KMS-11 (cell line): ENCODE results near the gene MVB12B.

ENCODE experiments used
- H2AFZ ChIP-seq: fragments of 200-600 bp; sonication (generic); 2 replicates; pipeline ENCODE4 v1.6.1; 2016; ENCODE audit warnings: antibody characterized with exemption, mixed run types, low read depth
- H3K27ac ChIP-seq: fragments of 200-600 bp; sonication (generic); 2 replicates; pipeline ENCODE4 v1.6.1; 2016; ENCODE audit warnings: mild to moderate bottlenecking, mixed run types
- H3K27me3 ChIP-seq: fragments of 200-600 bp; sonication (generic); 2 replicates; pipeline ENCODE4 v1.6.1; 2017; ENCODE audit warnings: mild to moderate bottlenecking, low read depth, mixed run types, moderate library complexity; ENCODE audit not compliant: insufficient read depth
- H3K36me3 ChIP-seq: fragments of 200-600 bp; sonication (generic); 2 replicates; pipeline ENCODE4 v1.6.1; 2017; ENCODE audit warnings: mild to moderate bottlenecking, mixed run types; ENCODE audit not compliant: insufficient read depth
- H3K4me1 ChIP-seq: fragments of 200-600 bp; sonication (generic); 2 replicates; pipeline ENCODE4 v1.6.1; 2016; ENCODE audit warnings: mild to moderate bottlenecking, low read depth, mixed run types; ENCODE audit not compliant: poor library complexity, severe bottlenecking
- H3K4me2 ChIP-seq: fragments of 200-600 bp; sonication (generic); 2 replicates; pipeline ENCODE4 v1.7.0; 2016; ENCODE audit warnings: mild to moderate bottlenecking, mixed run types
- H3K4me3 ChIP-seq: fragments of 200-600 bp; sonication (generic); IDR thresholded peaks from 2 replicates; pipeline ENCODE4 v1.6.1; 2017; ENCODE audit warnings: low read depth, low read length, mixed read lengths; ENCODE audit not compliant: insufficient read depth
- H3K79me2 ChIP-seq: fragments of 200-600 bp; sonication (generic); 2 replicates; pipeline ENCODE4 v1.6.1; 2016; ENCODE audit warnings: low read depth, mixed run types; ENCODE audit not compliant: insufficient read depth
- H3K9ac ChIP-seq: fragments of 200-600 bp; sonication (generic); 2 replicates; pipeline ENCODE4 v1.6.1; 2016; ENCODE audit warnings: mild to moderate bottlenecking, mixed run types
- H4K20me1 ChIP-seq: fragments of 200-600 bp; sonication (generic); 2 replicates; pipeline ENCODE4 v1.6.1; 2016; ENCODE audit warnings: mild to moderate bottlenecking, mixed run types; ENCODE audit not compliant: insufficient read depth
- CTCF ChIP-seq: fragments of 200-600 bp; sonication (generic); conservative IDR thresholded peaks from 2 replicates; pipeline ENCODE4 v1.6.1; 2017; ENCODE audit warnings: low read depth, mild to moderate bottlenecking, antibody characterized with exemption, low read length, moderate library complexity, mixed read lengths

The MVB12B gene

DNA sequence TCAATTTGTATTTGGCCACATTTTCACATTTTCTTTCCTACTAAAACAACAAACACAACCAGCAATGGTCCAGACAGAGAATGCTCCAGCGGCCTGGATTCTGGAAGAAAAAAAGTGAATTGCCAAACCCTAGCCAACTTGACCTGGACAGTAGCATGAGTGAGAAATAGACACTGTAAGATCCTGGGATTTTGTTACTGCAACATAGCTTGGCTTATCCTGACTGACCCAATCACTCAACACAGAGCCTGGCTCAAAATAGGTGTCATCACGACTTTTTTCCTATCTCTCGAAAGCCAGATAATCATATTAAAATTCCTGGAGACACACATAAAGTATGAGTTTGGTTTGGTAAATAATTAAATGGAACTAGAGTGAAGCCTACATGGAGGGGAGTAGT lies 25.4 kb upstream of the MVB12B start:
- no peak overlapping the region for H3K4me2 ChIP-seq
- no peaks in the 10 kb centered on the region for H3K79me2 ChIP-seq
- H4K20me1 ChIP-seq = no peaks in the 10 kb centered on the region
- no peak overlapping the region for H3K4me3 ChIP-seq
- no peak for TF ChIP-seq CTCF
- H3K36me3 ChIP-seq = no peaks in the 10 kb centered on the region
- H2AFZ ChIP-seq = no peak overlapping the region
- H3K9ac ChIP-seq = no peak overlapping the region
- H3K4me1 ChIP-seq = peaks cover 10% of the 10 kb centered on the region
- no peak overlapping the region for H3K27ac ChIP-seq
- no peaks in the 10 kb centered on the region for H3K27me3 ChIP-seq

DNA sequence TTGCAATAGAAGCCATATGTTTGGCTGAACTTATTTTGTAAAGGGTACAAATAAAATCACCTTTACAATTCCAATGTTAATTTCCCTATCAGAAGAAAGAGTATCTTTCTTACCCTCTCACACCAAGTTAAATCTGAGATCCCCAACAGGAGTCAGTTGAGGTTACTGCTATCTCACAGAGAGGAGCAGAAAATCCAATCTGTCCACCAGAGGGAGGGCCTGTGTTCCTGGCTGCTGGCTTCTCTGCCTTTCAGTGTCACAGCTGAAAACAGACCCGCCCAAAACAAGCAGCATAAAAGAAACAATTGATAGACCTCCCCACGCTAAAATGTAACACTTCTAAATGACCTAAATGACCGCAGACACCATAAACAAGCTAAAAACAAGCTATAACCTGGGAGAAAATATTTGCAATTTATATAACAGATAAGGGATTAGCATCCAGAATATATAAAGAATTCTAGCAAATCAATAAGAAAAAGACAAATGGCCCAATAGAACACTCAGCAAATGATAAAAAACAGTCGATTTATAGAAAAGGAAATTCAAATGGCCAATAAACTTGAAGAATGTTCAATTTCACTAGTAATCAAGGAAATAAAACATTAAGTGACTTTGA lies 24.5 kb upstream of the MVB12B start:
- H3K4me2 ChIP-seq = 0 out of 2 replicates have a peak overlapping the region, but pooled peaks have one; percentile 3
- H4K20me1 ChIP-seq = no peaks in the 10 kb centered on the region
- no peak overlapping the region for H3K4me3 ChIP-seq
- H3K27ac ChIP-seq = no peak overlapping the region
- peaks cover 10% of the 10 kb centered on the region for H3K4me1 ChIP-seq
- no peak overlapping the region for H2AFZ ChIP-seq
- no peaks in the 10 kb centered on the region for H3K36me3 ChIP-seq
- H3K79me2 ChIP-seq = no peaks in the 10 kb centered on the region
- peak; percentile 81 for TF ChIP-seq CTCF
- H3K27me3 ChIP-seq = no peaks in the 10 kb centered on the region
- H3K9ac ChIP-seq = no peak overlapping the region

- H3K4me2 ChIP-seq = no peak overlapping the region
- H3K27me3 ChIP-seq = no peaks in the 10 kb centered on the region
- no peaks in the 10 kb centered on the region for H4K20me1 ChIP-seq
- no peak overlapping the region for H3K9ac ChIP-seq
- H3K79me2 ChIP-seq = no peaks in the 10 kb centered on the region
- H3K4me1 ChIP-seq = peaks cover 10% of the 10 kb centered on the region
- no peak overlapping the region for H2AFZ ChIP-seq
- H3K27ac ChIP-seq = no peak overlapping the region
- no peaks in the 10 kb centered on the region for H3K36me3 ChIP-seq
- no peak for TF ChIP-seq CTCF
- H3K4me3 ChIP-seq = no peak overlapping the region
Measured at GRCh38 chr9:126302730-126303129, 23.9 kb upstream of the MVB12B start.

DNA sequence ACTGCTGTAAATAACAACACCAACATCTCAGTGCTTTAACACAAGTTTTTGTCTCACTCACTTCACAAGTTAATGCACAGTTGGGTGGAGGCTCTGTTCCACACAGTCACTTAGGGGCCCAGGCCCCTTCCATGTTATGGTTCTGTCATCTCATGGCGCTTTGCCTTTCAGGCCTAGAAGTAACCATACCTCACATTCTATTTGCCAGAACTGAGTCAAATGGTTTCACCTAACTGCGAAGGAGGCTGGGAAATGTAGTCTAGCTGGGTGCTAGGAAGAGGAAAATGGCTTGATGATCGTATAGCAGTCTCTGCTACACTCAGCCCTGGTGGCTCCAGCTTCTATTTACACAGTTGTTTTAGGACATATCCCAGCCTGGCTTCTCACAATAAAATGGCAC lies 23.1 kb upstream of the MVB12B start:
- no peak overlapping the region for H3K9ac ChIP-seq

More for the DNA sequence above, 23.1 kb upstream of the MVB12B start:
- Histone ChIP-seq H4K20me1 (no peaks in the 10 kb centered on the region), H3K27ac (no peak overlapping the region), H3K27me3 (no peaks in the 10 kb centered on the region), H3K79me2 (no peaks in the 10 kb centered on the region), H3K36me3 (no peaks in the 10 kb centered on the region), H3K4me3 (no peak overlapping the region), H3K4me1 (peaks cover 10% of the 10 kb centered on the region), H3K4me2 (no peak overlapping the region), H2AFZ (no peak overlapping the region)
- no peak for TF ChIP-seq CTCF
